SW 1271 (cell line): ENCODE results near the gene TOX2.

ENCODE experiments used
- DNase-seq, 2 experiments: peaks; one replicate each; lab custom pipeline; 2025; lab: John Stamatoyannopoulos, UW

TOX2 gene

DNA sequence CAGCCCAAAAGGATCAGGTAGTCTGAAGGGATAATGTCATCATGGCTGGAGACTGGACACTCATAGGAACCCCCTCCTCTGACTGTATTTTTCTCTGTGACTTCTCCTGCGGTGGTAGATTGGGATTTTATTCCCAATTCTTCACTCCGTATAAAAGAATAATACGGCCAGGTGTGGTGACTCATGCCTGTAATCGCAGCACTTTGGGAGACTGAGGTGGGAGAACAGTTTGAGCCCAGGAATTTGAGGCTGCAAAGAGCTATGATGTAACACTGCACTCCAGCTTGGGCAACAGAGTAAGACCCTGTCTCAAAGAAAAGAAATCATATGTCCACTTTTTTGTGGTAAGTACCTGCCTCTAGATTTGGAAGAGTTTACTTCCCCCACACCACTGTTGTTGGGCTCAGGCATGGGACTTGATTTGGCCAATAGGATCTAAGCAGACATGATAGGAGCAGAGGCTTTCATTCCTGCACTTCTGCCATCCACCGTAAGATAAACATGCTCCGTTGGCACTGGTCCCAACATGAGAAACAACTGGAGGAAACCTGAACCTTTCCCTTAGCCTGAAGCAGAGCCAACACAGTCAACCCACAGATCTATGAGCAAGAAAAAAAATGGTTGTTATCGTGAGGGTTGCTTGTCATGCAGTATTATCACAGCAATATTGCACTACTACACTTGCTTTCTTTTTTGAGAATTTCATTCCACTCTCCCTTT, 190.3 kb downstream of the TOX2 start:
- no peak for DNase-seq

DNA sequence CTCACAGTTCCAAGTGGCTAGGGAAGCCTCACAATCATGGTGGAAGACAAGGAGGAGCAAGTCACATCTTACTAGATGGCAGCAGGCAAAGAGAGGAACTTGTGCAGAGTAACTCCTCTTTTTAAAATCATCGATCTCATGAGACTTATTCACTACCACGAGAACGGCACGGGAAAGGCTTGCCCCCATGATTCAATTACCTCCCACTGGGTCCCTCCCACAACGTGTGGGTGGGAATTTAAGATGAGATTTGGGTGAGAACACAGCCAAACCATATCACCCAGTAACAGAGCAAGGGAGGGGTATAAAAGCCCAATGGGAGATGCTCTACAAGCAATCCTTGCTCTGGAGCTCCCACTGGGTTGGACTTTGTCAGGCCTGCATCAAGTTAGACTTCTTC, 192.0 kb downstream of the TOX2 start:
- DNase-seq: no peak

DNA sequence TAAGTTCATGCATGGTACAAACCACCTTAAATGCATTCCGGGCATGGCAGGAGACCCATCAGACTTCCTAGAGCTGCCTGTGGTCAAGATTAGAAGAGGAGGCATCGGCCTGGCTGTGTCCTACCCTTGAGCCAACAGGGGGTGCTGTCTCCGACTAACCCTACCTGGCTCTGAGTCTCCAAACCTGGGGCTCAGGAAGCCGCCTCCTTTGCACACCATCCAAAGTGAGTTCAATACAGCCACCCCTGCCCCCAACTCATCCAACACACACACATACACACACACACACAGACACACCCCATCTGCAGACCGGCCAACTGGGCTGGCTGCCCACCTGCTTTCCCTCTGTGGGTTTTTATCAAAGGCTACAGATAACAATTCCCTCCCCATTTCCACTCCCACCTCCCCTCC, 195.3 kb downstream of the TOX2 start:
- no peak for DNase-seq

- DNase-seq: no peak
Measured at GRCh38 chr20:44110816-44111568, 196.3 kb downstream of the TOX2 start.

- no peak for DNase-seq
Measured at GRCh38 chr20:44111712-44112335, 197.2 kb downstream of the TOX2 start.

GRCh38 chr20:44112456-44112855, 197.8 kb downstream of the TOX2 start:
- DNase-seq: no peak

GRCh38 chr20:44112889-44113617, 198.4 kb downstream of the TOX2 start:
- no peak for DNase-seq

GRCh38 chr20:44113618-44114376, 199.1 kb downstream of the TOX2 start:
- DNase-seq: no peak

GRCh38 chr20:44115181-44115580, 200.5 kb downstream of the TOX2 start:
- DNase-seq: no peak

GRCh38 chr20:44115762-44116644, 201.4 kb downstream of the TOX2 start:
- no peak for DNase-seq

- DNase-seq: no peak
Measured at GRCh38 chr20:44117296-44118184, 202.9 kb downstream of the TOX2 start.

- DNase-seq: no peak
Measured at GRCh38 chr20:44118185-44119033, 203.8 kb downstream of the TOX2 start.
